Stimulated activated CD4-positive, alpha-beta T cell treated with anti-CD3 and anti-CD28 coated beads, Interleukin-4, amount 100 ng/mL, for 4 hours (primary cell): Measurements from ENCODE around the gene POMP.
A peak's percentile ranks its signal among the peaks of the same experiment; 100 is the strongest.

ENCODE experiments used
- DNase-seq, 2 experiments: peaks; one replicate each; pipeline ENCODE4 v3.0.0-alpha.2; 2020

POMP gene

DNA sequence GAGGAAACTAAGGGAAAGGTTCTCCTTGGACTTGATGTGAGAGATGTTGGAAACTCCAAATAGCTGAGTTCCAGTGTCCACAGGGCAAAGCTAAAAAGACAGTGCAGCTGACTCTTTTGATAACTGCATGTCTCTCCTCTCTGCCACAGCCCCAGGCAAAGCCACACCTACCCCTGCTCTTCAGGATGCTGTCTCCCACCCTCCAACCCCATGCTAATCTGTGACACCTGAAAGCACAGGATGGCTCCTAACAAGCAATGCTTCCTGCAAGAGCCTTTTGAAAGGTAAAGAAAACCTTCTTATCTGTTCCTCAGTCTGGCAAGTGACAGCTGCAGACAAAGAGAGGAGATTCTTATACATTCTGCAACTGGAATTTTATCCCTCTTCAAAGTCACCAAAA is 45.4 kb downstream of the POMP start:
- no peak for DNase-seq

DNA sequence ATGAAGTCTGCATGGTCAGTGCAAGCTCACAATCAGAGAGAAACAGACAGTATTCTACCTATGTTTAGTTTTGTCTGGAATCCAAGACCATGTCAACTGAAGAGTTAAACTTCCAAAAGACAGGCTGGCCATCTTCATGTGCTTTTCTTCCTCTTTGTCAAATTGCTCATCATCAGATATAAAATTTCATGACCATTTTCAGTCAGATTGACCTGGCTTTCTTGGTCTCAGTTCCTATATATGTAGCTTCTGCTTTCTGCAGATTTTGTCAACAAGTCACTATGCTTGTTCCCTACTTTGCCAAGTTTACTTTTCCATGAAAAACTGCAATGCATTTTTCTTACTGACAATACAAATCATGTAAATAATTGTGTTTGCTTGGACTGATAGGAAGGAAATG is 46.0 kb downstream of the POMP start:
- no peak for DNase-seq

DNA sequence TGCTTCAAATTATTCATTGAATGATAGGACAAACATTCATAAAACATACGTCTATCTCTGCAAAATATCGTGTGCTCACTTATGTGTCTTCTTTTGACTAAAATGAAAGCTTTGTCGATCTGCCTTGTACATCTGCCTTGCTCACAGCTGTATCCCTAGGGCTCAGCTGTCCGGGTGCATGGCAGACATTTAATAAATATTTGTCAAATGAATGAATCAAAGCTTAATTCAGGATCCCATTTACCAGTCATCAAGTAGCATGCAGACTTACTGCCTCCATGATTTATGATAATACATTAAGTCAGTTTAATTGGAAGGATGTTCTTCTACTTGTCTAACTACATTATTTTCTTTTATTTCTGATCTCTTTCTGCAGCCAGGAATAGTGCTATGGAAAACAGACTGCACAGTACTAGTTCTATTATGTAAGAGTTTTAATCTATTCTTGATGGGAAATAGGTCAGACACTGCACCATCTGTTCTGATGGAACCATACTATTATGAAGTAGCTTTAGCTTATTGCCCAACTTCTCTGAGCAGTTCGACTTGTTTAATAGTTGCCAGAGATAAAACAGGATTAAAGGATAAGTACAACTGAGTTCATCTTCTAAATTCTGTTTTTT is 46.6 kb downstream of the POMP start:
- no peak for DNase-seq

DNA sequence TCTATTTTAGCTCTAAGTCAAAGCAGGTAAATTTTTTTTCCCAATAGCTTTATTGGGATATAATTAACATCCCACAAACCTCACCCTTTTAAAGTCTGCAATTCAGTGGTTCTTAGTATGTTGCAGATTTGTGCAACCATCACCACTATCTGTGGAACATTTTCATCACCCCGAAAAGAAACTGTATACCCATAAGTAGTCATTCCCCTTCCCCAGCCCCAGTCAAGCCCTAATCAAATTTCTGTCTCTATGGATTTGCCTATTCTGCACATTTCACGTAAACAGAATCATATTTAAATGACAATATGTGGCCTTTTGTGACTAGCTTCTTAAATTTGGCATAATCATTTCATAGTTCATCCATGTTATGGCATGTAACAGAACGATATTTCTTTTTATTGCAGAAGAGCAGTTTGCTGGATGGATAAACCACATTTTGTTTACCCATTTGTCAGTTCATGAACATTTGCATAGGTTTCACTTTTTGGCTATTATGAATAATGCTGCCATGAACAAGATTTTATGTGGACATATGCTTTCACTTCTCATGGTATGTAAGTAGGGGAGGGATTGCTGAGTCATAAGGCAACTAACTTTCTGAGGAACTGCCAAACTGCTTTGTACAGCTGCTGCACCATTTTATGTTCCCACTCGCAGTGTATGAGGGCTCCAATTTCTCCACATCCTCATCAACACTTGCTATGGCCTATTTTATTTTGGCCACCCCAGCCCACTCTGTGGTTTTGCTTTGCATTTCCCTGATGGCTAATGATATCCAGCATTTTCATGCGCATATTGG is 48.9 kb downstream of the POMP start:
- no peak for DNase-seq

DNA sequence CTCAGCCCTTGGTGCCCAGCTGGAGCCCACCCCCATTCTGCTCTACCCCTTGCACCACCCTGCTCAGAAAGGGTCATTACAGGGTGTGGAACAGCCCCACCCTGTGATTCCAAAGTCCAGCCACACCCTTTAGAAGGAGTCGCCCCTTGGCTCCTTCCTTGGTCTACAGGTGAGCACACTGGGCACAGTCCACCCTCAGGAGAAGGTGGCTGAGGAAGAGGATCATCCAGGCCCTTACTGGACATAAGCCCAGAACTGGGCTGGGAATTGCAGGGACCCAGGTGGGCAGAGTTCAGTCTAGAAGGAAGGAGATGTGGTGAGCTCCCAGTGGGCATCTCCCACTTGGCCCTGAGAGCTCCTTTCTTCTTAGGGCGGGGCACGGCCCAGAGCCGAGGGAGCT is 51.2 kb downstream of the POMP start:
- no peak for DNase-seq

DNA sequence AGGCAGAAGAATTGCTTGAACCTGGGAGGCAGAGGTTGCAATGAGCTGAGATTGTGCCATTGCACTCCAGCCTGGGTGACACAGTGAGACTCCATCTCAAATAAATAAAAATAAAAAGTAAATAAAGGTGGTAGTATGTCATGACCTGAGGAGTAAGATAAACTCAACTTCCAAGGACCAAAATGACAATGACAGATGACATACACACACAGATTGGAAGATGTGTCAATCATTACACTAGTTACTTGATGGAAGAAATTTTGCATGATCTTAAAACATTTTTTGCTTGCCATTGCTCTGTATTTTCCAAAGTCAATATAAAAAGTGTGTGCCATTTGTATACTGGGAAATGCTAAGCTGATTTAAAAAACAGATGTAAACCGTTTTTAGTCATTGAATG is 55.7 kb downstream of the POMP start:
- DNase-seq = no peak

DNA sequence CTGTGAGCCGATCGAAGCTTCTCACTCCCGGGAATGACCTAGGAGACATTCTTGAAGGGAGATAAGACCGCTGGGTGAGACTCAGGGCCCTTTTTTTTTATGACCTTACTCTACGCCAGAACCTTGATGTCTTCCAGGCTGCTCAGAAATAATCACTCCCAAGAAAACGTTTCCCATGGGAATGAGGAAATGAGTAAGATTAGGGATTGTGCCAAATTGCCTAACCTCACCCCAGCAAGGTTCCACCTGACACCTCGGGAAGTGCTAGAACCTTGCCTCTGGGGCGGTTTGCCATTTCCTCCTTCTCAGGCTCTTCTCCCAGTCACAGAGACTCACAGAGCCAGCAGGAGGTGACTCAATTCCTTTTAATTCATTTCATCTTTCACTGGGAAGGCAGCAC is 57.6 kb downstream of the POMP start:
- DNase-seq = no peak

DNA sequence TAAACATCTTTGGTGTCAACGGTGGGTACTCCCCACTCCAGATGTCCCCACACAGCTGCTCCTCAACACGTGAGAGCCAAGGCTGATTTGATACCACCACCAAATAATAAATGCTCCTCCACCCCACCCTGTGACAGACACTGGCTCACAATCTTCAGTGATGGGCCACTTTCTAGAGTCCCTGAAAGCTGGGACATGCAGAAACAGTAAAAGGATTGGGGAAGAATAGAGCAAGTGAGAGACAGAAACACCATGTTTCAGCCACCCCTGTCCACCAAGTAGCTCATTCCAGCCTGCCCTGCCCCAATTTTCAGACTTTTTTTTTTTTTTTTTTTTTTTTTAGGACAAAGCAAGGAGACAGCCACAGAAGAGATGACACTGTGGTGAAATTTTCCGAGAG is 58.2 kb downstream of the POMP start:
- no peak for DNase-seq

DNA sequence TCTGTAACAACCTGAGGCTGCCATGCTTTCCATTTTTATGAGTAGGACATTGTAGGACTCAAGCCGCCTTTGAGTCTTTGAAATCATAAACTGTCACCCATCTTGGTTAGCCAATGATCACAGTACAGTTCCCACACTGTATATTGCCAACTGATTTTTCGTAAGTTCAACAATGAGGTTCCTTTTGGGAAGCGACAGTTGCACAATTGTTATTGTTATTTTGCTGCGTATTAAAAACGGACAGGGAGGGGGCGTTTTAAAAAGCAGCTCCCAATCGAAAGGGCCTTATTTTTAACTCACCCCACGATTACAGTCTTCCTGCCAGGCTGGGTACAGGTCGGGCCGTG is 59.2 kb downstream of the POMP start:
- no peak for DNase-seq

DNA sequence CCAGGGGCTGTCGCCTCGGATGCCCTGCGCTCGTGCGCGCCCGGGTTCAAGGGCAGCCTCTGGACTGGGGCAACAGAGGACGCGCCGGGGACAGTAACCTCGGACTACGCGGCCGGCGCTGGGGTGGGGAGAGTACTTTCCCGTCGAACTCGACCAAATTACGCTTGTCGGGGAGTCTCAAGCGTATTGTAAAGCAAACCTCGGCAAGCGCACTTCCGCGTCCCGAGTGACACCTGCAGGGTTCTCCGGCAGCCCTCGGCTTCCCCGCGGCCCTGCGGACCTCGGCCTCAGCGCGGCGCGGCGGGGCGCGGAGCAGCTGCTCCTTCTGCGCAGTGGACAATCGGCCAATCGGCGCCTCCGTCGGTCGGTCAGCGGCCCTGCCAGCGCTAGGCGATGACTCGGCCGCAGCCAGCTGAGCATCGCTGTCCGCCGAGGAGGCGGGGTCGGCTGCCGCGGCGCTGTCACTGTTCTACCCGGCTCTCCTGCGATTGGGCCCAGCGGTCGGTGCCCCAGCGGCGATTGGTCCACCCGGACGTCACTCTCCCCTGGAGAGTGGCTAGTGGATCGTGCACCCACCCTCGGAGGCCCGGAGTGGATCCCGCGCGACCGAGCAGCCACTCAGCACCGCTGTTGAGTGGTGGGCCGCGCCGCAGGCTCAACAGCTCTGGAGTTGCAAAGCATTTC is 59.8 kb downstream of the POMP start, which contains the start of gene SLC46A3:
SLC46A3 (minus strand) TSS at position 428 of the 684 bp plus-strand sequence. CDS start 972 bp downstream, outside the sequence.
- DNase-seq = peak; percentile 96 to 98

DNA sequence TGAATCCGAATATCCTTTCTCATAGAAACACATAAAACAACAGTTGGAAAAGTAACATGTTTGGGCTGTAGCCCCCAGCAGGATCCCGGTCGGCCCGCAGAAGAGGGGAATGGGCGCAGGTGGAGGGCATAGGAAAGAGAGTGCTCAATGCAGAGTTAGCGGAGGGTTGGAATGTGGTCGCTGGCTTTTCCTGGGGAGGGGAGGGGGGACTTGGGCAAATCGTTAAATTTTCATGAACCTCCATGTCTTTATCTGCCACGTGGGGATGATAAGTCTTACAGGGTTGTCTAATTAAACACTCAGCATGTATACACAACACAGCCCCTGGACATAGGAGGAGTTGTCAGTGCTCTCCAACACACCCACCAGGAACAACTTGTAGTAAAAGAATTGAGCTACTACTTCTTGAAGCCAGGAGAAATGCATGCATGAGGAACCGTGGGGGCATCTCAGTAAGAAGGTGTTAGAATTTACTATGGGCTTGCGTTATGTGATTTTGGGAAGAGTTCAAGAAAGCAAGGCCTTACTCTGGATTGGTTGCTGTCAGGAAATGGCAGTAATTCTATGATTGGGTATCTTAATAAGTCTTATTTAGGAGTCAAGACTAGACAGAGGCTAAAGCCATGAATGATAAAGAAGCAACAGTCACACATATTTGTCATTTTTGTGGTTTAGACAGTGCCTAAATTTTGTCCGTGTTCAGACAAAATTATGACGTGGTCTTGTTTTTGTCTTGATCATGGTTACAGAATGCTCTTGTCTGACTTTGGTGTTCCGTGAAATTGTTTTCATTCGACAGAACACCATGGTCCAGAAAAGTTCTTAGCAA is 60.5 kb downstream of the POMP start:
- DNase-seq = no peak

DNA sequence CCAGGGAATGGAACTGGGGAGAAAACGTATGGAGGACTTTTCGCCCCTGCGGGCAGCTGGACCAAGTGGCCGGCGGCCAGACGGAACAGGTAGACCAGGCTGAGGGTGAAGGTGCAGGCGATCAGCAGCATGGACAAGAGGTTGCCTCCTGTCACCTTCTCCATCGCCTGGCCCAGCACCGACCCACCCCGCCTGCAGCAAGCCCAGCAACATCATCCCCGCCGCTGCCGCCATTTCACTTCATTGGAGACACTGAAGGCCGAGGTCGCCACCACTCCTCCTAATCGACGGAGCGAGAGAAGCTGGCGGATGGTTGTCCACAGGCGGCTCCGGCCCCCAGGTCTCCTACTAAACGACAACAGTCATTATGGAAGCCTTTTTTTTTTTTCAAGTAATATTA is 64.9 kb downstream of the POMP start:
- no peak for DNase-seq

DNA sequence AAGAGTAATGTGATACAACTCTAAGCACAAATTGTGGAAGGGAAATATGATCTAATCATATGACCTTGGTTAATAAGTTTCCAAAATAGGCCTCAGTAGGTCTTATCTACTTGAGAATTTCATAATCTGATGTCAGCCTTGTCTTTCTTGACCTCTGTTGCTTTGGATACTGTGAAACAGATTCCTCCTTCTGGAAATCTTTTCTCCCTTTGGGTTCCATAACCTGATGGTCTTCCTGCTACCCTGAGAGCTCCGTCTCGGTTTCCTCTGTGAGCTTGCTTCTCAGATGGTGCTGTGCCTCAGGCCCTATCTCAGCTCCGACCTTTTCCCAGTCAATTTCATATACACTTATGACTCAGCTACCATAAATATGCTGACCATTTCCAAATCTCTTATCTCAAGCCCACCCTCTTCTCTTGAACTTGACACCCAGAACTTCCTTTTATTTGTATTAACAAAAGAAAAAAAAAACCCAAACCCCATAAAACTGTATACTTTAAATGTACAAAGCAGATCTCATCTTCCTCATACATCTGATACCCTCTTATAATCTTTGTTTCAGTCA is 66.2 kb downstream of the POMP start:
- DNase-seq = no peak
